IPS-20b (cell line): ENCODE measurements around the gene ABHD15.

Experiments used
- H3K27ac ChIP-seq: one replicate; pipeline ENCODE4 v1.5.1; 2013; ENCODE audit warnings: low read length
- H3K27me3 ChIP-seq: 2 replicates; pipeline ENCODE4 v1.6.1; 2013; ENCODE audit warnings: mild to moderate bottlenecking, low read length, inconsistent platforms; ENCODE audit not compliant: insufficient read depth
- H3K36me3 ChIP-seq: 2 replicates; pipeline ENCODE4 v1.6.1; 2013; ENCODE audit warnings: low read depth, mild to moderate bottlenecking, inconsistent platforms, low read length, moderate library complexity; ENCODE audit not compliant: insufficient read depth
- H3K4me1 ChIP-seq: 2 replicates; pipeline ENCODE4 v1.6.1; 2013; ENCODE audit warnings: mild to moderate bottlenecking, control low read depth, inconsistent platforms, low read length, moderate library complexity; ENCODE audit not compliant: insufficient read depth
- H3K4me3 ChIP-seq: 2 replicates; pipeline ENCODE4 v1.5.1; 2013; ENCODE audit warnings: mild to moderate bottlenecking, low read length, inconsistent platforms
- H3K9ac ChIP-seq: 2 replicates; pipeline ENCODE4 v1.6.1; 2013; ENCODE audit warnings: low read depth, mild to moderate bottlenecking, inconsistent platforms, low read length, moderate library complexity
- H3K9me3 ChIP-seq: 2 replicates; pipeline ENCODE4 v1.6.1; 2013; ENCODE audit warnings: mild to moderate bottlenecking, low read depth, low read length, inconsistent platforms; ENCODE audit not compliant: insufficient read depth

Gene ABHD15

DNA sequence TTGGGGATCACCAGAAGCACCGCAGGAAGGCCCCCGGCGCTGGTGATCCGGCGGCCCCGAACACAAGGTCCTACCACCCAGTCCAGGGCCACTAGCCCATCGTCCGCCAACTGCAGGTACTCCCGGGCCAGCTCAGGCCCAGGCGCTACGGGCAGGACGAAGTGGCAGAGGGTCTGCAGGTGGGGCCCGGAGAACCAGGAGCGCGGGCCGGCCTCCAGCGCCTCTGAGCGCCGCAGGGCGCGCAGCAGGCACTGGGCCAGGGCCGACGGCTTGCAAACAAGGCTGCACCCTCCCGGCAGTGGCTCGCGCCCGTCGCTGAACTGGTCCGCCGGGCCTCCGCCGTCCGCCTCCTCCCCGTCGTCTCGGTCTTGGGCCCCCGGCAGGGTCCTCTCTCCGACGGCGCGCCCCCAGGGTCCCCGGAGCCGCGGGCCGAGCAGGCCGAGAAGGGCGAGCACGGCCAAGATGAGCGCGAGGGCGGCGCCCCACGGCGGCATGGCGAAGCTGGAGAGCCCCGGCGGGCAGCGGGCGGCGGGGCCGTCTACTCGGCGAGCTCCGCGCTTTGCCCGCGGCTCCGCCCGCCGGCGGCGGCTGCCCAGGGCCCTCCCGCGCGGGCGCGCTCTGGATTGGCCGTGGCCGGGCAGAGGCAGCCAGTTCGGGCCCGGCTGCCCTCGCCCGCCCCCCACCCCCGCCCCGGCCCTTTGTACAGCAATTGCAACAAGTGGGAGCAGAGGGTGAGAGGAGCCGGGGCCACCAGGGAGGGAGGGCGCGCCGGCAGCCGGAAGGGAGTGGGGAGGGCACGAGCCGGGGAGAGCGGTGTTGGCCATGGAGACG lies at the start of gene ABHD15:
ABHD15 (minus strand) TSS at position 565 of the 831 bp plus-strand sequence; CDS start at position 494, 71 bp downstream.
- H3K9ac ChIP-seq: no peak within 1 kb of the TSS
- peak within 1 kb of the TSS; percentile 86 for H3K4me3 ChIP-seq
- no peaks in the 10 kb centered on the region for H3K36me3 ChIP-seq
- peaks cover 13% of the 10 kb centered on the region; the same call in 1 of the 2 replicates for H3K4me1 ChIP-seq
- H3K27ac ChIP-seq: no peak within 1 kb of the TSS
- H3K9me3 ChIP-seq: no peaks in the 10 kb centered on the region
- peaks cover 74% of the 10 kb centered on the region for H3K27me3 ChIP-seq

DNA sequence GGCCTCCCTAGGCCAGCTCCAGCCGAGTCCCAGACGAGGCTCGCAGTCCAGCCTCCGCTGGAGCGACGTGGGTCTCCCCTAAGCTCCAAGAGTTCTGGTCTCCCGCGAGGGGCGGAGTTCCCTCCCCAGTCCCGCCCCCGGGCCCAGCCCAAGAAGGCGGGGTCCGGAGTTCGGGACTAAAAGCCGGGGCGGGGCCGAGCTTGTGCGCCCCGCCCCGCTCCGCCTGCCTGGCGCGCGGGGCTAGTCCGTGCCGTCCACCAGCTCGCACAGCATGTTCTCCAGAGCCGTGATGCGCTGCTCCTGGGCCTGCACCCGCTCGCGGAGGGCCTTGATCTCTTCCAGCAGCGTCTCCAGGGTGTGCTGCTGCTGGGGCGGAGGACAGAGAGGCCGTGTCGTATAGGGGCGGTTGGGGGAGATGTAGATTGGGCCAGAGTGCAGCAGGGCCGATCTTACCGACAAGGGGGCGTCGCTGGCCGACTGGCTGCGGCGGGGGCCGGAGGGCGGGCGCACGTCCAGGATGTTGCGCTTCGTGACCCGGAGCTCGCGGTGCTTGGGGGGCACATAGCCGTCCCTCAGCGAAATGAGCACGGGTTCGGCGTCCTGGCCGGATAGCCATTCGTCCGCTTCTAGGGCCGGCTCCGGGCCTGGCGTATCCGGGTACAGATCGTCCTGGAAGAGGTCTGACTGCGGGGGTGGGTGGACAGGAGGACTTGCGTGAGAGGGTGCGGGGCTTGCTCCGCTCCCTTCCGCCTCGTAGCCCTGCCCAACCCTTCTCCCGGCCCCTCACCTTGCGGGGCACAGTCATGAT lies 48.9 kb upstream of the ABHD15 start:
- Histone ChIP-seq H3K27ac (no peak overlapping the region), H3K36me3 (no peaks in the 10 kb centered on the region), H3K9me3 (no peaks in the 10 kb centered on the region), H3K4me3 (peak overlapping the region; percentile 69), H3K9ac (no peak overlapping the region), H3K4me1 (peaks cover 27% of the 10 kb centered on the region), H3K27me3 (peaks cover 85% of the 10 kb centered on the region)

DNA sequence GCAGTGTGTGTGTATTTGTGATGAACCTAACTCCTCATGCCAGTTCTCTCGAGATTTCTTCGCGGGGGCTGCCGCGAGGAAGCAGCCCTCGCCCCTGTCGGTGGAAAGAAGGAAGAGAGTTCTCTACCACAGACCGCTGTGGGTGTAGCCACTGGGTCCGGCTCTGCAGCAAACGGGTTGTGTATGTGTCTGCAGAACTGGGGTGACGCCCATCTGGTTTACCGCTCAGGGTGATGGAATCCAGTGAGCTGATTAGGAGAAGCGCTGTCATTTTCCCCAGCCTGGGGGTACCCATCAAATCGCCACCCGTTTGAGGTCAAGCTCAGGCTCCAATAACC lies 48.2 kb upstream of the ABHD15 start:
- Histone ChIP-seq H3K9me3 (no peaks in the 10 kb centered on the region), H3K4me1 (peaks cover 22% of the 10 kb centered on the region), H3K9ac (no peak overlapping the region), H3K36me3 (no peaks in the 10 kb centered on the region), H3K27ac (no peak overlapping the region), H3K27me3 (peaks cover 78% of the 10 kb centered on the region), H3K4me3 (peak overlapping the region; percentile 69; the same call in 1 of the 2 replicates)

DNA sequence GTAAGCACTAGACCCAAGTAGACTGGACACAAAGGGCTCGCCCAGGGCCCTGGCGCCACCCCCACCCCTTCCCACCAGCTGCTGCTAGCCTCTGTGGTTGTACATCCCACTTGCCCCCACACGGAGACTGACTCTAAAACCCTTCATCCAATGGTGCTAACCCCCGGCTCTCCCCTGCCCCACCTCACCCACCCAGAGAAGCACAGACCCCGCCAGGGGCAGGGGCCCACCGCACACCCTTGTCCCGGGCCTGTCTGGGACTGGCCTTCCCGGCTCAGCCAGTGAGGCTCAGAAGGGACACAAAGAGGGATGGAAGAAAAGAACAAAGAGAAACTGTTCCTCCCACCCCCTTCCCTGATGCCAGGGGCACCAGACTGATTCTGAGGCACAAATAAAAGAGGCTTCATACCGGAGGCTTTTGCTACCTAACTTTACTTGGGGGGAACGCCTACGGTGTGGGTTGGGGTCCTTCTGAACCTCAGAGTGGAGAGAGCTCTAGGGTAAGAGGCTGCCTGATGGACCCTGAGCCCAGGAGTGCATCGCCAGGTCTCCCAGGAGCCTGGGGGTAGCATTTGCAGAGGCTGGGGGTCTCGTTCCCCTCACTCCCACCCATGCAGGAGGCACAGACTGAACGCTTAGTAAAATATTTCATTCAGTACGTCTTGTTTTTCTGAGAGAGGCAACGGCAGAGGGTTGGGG lies 47.7 kb upstream of the ABHD15 start:
- Histone ChIP-seq H3K4me3 (no peak overlapping the region), H3K9ac (no peak overlapping the region), H3K27me3 (peaks cover 73% of the 10 kb centered on the region), H3K9me3 (no peaks in the 10 kb centered on the region), H3K27ac (no peak overlapping the region), H3K4me1 (peaks cover 18% of the 10 kb centered on the region; the same call in 1 of the 2 replicates), H3K36me3 (no peaks in the 10 kb centered on the region)

DNA sequence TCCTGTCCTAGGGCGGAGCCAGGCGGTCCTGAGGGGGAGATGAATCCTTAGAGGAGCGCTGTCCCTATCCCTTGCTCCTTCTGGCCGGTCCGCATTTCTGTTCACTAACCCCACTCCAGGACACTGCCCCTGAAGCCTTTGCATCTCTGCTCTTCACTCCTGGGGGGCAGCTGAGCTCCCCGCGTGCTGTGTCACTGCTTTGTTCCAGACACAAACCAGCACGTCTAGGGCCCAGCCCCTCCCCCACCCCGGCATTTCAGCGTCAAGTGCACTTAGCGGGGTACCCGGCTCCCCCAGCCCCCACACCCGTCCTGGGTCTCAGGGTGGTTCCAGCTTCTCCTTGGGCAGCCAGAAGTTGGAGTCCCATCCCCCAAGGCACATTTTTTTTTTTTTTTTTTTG lies 47.0 kb upstream of the ABHD15 start:
- H3K4me3 ChIP-seq: peak overlapping the region; percentile 52
- peaks cover 66% of the 10 kb centered on the region for H3K27me3 ChIP-seq
- H3K27ac ChIP-seq: no peak overlapping the region
- H3K4me1 ChIP-seq: peaks cover 18% of the 10 kb centered on the region; the same call in 1 of the 2 replicates
- H3K9ac ChIP-seq: no peak overlapping the region
- H3K9me3 ChIP-seq: no peaks in the 10 kb centered on the region
- no peaks in the 10 kb centered on the region for H3K36me3 ChIP-seq

DNA sequence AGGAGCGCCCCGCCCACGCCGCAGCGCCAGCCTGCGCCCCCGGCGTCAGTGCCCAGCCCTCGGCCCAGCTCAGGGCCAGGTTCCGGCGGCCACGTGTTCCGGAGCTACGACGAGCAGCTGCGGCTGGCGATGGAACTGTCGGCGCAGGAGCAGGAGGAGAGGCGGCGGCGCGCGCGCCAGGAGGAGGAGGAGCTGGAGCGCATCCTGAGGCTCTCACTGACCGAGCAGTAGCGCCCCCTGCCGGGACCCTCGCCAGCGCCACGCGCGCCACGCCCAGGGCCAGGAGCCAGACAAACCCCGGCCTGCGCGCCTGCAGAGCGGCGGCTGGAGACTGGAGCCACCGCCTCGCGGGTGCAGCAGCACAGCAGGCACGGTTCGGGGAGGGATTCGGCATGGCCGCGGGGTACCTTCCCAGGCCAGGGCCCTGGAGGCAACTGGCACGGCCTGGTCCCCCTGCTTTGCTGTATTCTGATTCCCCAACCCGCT lies 46.6 kb upstream of the ABHD15 start:
- Histone ChIP-seq H3K4me1 (peaks cover 14% of the 10 kb centered on the region; the same call in 1 of the 2 replicates), H3K36me3 (no peaks in the 10 kb centered on the region), H3K4me3 (peak overlapping the region; percentile 52), H3K9ac (no peak overlapping the region), H3K27me3 (peaks cover 62% of the 10 kb centered on the region), H3K9me3 (no peaks in the 10 kb centered on the region), H3K27ac (no peak overlapping the region)

DNA sequence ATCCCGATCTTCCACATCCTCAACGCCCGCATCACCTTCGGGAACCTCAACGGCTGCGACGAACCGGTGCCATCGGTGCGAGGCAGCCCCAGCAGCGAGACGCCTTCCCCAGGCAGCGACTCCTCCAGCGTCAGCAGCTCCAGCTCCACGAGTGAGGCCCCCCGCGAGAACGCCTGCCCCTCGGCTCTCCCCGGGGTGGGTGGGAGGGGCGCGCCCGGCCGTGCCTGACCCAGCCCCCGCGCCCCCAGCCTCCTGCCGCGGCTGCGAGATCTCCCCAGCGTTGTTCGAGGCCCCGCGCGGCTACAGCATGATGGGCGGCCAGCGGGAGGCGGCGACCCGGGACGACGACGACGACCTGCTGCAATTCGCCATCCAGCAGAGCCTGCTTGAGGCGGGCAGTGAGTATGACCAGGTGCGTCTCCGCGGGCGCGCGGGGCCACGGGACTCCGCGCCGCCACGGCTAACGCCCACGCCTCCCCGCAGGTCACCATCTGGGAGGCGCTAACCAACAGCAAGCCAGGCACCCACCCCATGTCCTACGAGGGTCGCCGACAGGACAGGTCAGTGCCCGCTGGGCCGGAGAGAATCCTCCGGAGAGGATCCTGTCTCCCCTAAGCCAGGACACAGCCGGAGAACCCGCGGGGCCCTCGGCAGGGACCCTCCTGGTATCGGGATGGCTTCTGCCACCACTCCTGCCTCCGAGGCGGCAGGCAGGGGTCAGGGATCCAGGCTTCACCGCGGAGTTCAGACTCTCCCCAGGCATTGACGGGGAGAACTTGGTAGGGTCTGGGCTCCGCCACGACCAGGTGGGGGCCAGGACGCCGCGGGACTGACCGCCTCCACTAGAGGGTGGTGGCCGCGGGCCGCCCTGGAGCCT lies 45.8 kb upstream of the ABHD15 start:
- no peak overlapping the region for H3K9ac ChIP-seq
- H3K27me3 ChIP-seq: peaks cover 54% of the 10 kb centered on the region
- no peaks in the 10 kb centered on the region for H3K9me3 ChIP-seq
- H3K36me3 ChIP-seq: no peaks in the 10 kb centered on the region
- H3K4me3 ChIP-seq: no peak overlapping the region; the same call in 1 of the 2 replicates
- peaks cover 12% of the 10 kb centered on the region; the same call in 1 of the 2 replicates for H3K4me1 ChIP-seq
- H3K27ac ChIP-seq: no peak overlapping the region

- no peaks in the 10 kb centered on the region for H3K36me3 ChIP-seq
Measured at GRCh38 chr17:29612094-29612403, 45.2 kb upstream of the ABHD15 start.

GRCh38 chr17:29611351-29612093 lies 44.7 kb upstream of the ABHD15 start:
- Histone ChIP-seq H3K4me1 (peaks cover 12% of the 10 kb centered on the region; the same call in 1 of the 2 replicates), H3K4me3 (no peak overlapping the region), H3K27me3 (peaks cover 43% of the 10 kb centered on the region), H3K9ac (no peak overlapping the region), H3K9me3 (no peaks in the 10 kb centered on the region), H3K36me3 (no peaks in the 10 kb centered on the region), H3K27ac (no peak overlapping the region)

More at GRCh38 chr17:29612094-29612403, 45.2 kb upstream of the ABHD15 start:
- Histone ChIP-seq H3K4me3 (no peak overlapping the region), H3K27me3 (peaks cover 48% of the 10 kb centered on the region), H3K4me1 (peaks cover 12% of the 10 kb centered on the region; the same call in 1 of the 2 replicates), H3K9ac (no peak overlapping the region), H3K9me3 (no peaks in the 10 kb centered on the region), H3K27ac (no peak overlapping the region)

GRCh38 chr17:29610395-29610794 lies 43.6 kb upstream of the ABHD15 start:
- peaks cover 8% of the 10 kb centered on the region; the same call in 1 of the 2 replicates for H3K4me1 ChIP-seq
- H3K36me3 ChIP-seq: no peaks in the 10 kb centered on the region
- peaks cover 32% of the 10 kb centered on the region for H3K27me3 ChIP-seq

More at GRCh38 chr17:29610395-29610794, 43.6 kb upstream of the ABHD15 start:
- H3K4me3 ChIP-seq: no peak overlapping the region
- H3K27ac ChIP-seq: no peak overlapping the region
- no peak overlapping the region for H3K9ac ChIP-seq
- no peaks in the 10 kb centered on the region for H3K9me3 ChIP-seq
